ENCODE measurements around the gene MCTP1. TPM values are rescaled to one million over a fixed set of nuclear protein-coding genes. Genes with fewer than 3 reads are reported as not detected.
"Not testable (repeated sequence)": the region's sequence is repeated elsewhere in the genome, so short reads cannot be mapped to it uniquely, and the experiment has no call there.

MCTP1 gene
- total and polyA plus RNA-seq, 2 donors: 5.9 to 20.2 TPM

GRCh38 chr5:95152535-95152934 is 132.4 kb downstream of the MCTP1 start:
- 96% methylated on average over 2 of the region's 2 CpGs for WGBS
- Histone ChIP-seq H3K4me1 (ENCODE audit: control insufficient read depth in 2 of 2, insufficient read depth in 2 of 2, low read length in 2 of 2) (no peaks in the 10 kb centered on the region), H3K36me3 (ENCODE audit: control insufficient read depth in 2 of 2, insufficient read depth in 2 of 2, low read length in 1 of 2) (no peaks in the 10 kb centered on the region), H3K4me3 (ENCODE audit: low read length in 2 of 2) (no peak overlapping the region), H3K9me3 (ENCODE audit: control insufficient read depth in 2 of 2, insufficient read depth in 1 of 2, low read length in 1 of 2) (peaks cover 0 to 4% of the 10 kb centered on the region in 2 donors), H3K27ac (ENCODE audit: low read depth in 1 of 2, low read length in 1 of 2) (no peak overlapping the region), H3K27me3 (ENCODE audit: control insufficient read depth in 2 of 2, insufficient read depth in 1 of 2, low read length in 1 of 2) (no peaks in the 10 kb centered on the region)
- DNase-seq (ENCODE audit: low read depth in 6 of 9, low spot score in 9 of 9): no peak

- H3K4me1 ChIP-seq (ENCODE audit: control insufficient read depth in 2 of 2, insufficient read depth in 2 of 2, low read length in 2 of 2): no peaks in the 10 kb centered on the region
Measured at GRCh38 chr5:95152131-95152530, 132.8 kb downstream of the MCTP1 start.

GRCh38 chr5:95151694-95152093 is 133.2 kb downstream of the MCTP1 start:
- 98% methylated on average over 4 of the region's 4 CpGs for WGBS

More at GRCh38 chr5:95152131-95152530, 132.8 kb downstream of the MCTP1 start:
- peaks cover 0 to 4% of the 10 kb centered on the region in 2 donors for H3K9me3 ChIP-seq (ENCODE audit: control insufficient read depth in 2 of 2, insufficient read depth in 1 of 2, low read length in 1 of 2)
- DNase-seq (ENCODE audit: low read depth in 6 of 9, low spot score in 9 of 9): no peak
- no peak overlapping the region for H3K27ac ChIP-seq (ENCODE audit: low read depth in 1 of 2, low read length in 1 of 2)
- no peaks in the 10 kb centered on the region for H3K27me3 ChIP-seq (ENCODE audit: control insufficient read depth in 2 of 2, insufficient read depth in 1 of 2, low read length in 1 of 2)
- H3K36me3 ChIP-seq (ENCODE audit: control insufficient read depth in 2 of 2, insufficient read depth in 2 of 2, low read length in 1 of 2): no peaks in the 10 kb centered on the region
- H3K4me3 ChIP-seq (ENCODE audit: low read length in 2 of 2): no peak overlapping the region
- WGBS: 89% methylated on average over 1 of the region's 1 CpG

GRCh38 chr5:95149387-95149786 is 135.5 kb downstream of the MCTP1 start:
- DNase-seq (ENCODE audit: low read depth in 6 of 9, low spot score in 9 of 9): no peak
- Histone ChIP-seq H3K9me3 (ENCODE audit: control insufficient read depth in 2 of 2, insufficient read depth in 1 of 2, low read length in 1 of 2) (peaks cover 0 to 4% of the 10 kb centered on the region in 2 donors), H3K4me1 (ENCODE audit: control insufficient read depth in 2 of 2, insufficient read depth in 2 of 2, low read length in 2 of 2) (no peaks in the 10 kb centered on the region), H3K27me3 (ENCODE audit: control insufficient read depth in 2 of 2, insufficient read depth in 1 of 2, low read length in 1 of 2) (no peaks in the 10 kb centered on the region), H3K36me3 (ENCODE audit: control insufficient read depth in 2 of 2, insufficient read depth in 2 of 2, low read length in 1 of 2) (no peaks in the 10 kb centered on the region), H3K4me3 (ENCODE audit: low read length in 2 of 2) (no peak overlapping the region), H3K27ac (ENCODE audit: low read depth in 1 of 2, low read length in 1 of 2) (no peak overlapping the region)
- WGBS: 96% methylated on average over 4 of the region's 4 CpGs

More at GRCh38 chr5:95151694-95152093, 133.2 kb downstream of the MCTP1 start:
- H3K9me3 ChIP-seq (ENCODE audit: control insufficient read depth in 2 of 2, insufficient read depth in 1 of 2, low read length in 1 of 2): peaks cover 0 to 4% of the 10 kb centered on the region in 2 donors
- no peak for DNase-seq (ENCODE audit: low read depth in 6 of 9, low spot score in 9 of 9)
- no peak overlapping the region for H3K27ac ChIP-seq (ENCODE audit: low read depth in 1 of 2, low read length in 1 of 2)
- H3K27me3 ChIP-seq (ENCODE audit: control insufficient read depth in 2 of 2, insufficient read depth in 1 of 2, low read length in 1 of 2): no peaks in the 10 kb centered on the region
- no peaks in the 10 kb centered on the region for H3K36me3 ChIP-seq (ENCODE audit: control insufficient read depth in 2 of 2, insufficient read depth in 2 of 2, low read length in 1 of 2)
- H3K4me1 ChIP-seq (ENCODE audit: control insufficient read depth in 2 of 2, insufficient read depth in 2 of 2, low read length in 2 of 2): no peaks in the 10 kb centered on the region
- no peak overlapping the region for H3K4me3 ChIP-seq (ENCODE audit: low read length in 2 of 2)

GRCh38 chr5:95148453-95148852 is 136.4 kb downstream of the MCTP1 start:
- H3K27ac ChIP-seq (ENCODE audit: low read depth in 1 of 2, low read length in 1 of 2): no peak overlapping the region
- peaks cover 0 to 4% of the 10 kb centered on the region in 2 donors for H3K9me3 ChIP-seq (ENCODE audit: control insufficient read depth in 2 of 2, insufficient read depth in 1 of 2, low read length in 1 of 2)
- DNase-seq (ENCODE audit: low read depth in 6 of 9, low spot score in 9 of 9): no peak
- no peaks in the 10 kb centered on the region for H3K27me3 ChIP-seq (ENCODE audit: control insufficient read depth in 2 of 2, insufficient read depth in 1 of 2, low read length in 1 of 2)
- H3K4me3 ChIP-seq (ENCODE audit: low read length in 2 of 2): no peak overlapping the region
- no peaks in the 10 kb centered on the region for H3K36me3 ChIP-seq (ENCODE audit: control insufficient read depth in 2 of 2, insufficient read depth in 2 of 2, low read length in 1 of 2)
- no peaks in the 10 kb centered on the region for H3K4me1 ChIP-seq (ENCODE audit: control insufficient read depth in 2 of 2, insufficient read depth in 2 of 2, low read length in 2 of 2)

- not testable (repeated sequence) for H3K4me3 ChIP-seq (ENCODE audit: low read length in 2 of 2); H3K36me3 ChIP-seq (ENCODE audit: control insufficient read depth in 2 of 2, insufficient read depth in 2 of 2, low read length in 1 of 2); H3K27ac ChIP-seq (ENCODE audit: low read depth in 1 of 2, low read length in 1 of 2); H3K9me3 ChIP-seq (ENCODE audit: control insufficient read depth in 2 of 2, insufficient read depth in 1 of 2, low read length in 1 of 2); DNase-seq (ENCODE audit: low read depth in 6 of 9, low spot score in 9 of 9); H3K27me3 ChIP-seq (ENCODE audit: control insufficient read depth in 2 of 2, insufficient read depth in 1 of 2, low read length in 1 of 2); H3K4me1 ChIP-seq (ENCODE audit: control insufficient read depth in 2 of 2, insufficient read depth in 2 of 2, low read length in 2 of 2)
- WGBS: 97% methylated on average over 2 of the region's 2 CpGs
Measured at GRCh38 chr5:95143858-95144257, 141.0 kb downstream of the MCTP1 start.

GRCh38 chr5:95142145-95142544 is 142.7 kb downstream of the MCTP1 start:
- H3K27ac ChIP-seq (ENCODE audit: low read depth in 1 of 2, low read length in 1 of 2): no peak overlapping the region
- H3K27me3 ChIP-seq (ENCODE audit: control insufficient read depth in 2 of 2, insufficient read depth in 1 of 2, low read length in 1 of 2): no peaks in the 10 kb centered on the region
- 97% methylated on average over 3 of the region's 3 CpGs for WGBS
- H3K36me3 ChIP-seq (ENCODE audit: control insufficient read depth in 2 of 2, insufficient read depth in 2 of 2, low read length in 1 of 2): no peaks in the 10 kb centered on the region
- DNase-seq (ENCODE audit: low read depth in 6 of 9, low spot score in 9 of 9): no peak
- H3K4me3 ChIP-seq (ENCODE audit: low read length in 2 of 2): no peak overlapping the region
- H3K9me3 ChIP-seq (ENCODE audit: control insufficient read depth in 2 of 2, insufficient read depth in 1 of 2, low read length in 1 of 2): no peaks in the 10 kb centered on the region
- no peaks in the 10 kb centered on the region for H3K4me1 ChIP-seq (ENCODE audit: control insufficient read depth in 2 of 2, insufficient read depth in 2 of 2, low read length in 2 of 2)

GRCh38 chr5:95141141-95141540 is 143.8 kb downstream of the MCTP1 start:
- Histone ChIP-seq H3K4me3 (ENCODE audit: low read length in 2 of 2) (no peak overlapping the region), H3K27ac (ENCODE audit: low read depth in 1 of 2, low read length in 1 of 2) (no peak overlapping the region), H3K4me1 (ENCODE audit: control insufficient read depth in 2 of 2, insufficient read depth in 2 of 2, low read length in 2 of 2) (no peaks in the 10 kb centered on the region), H3K9me3 (ENCODE audit: control insufficient read depth in 2 of 2, insufficient read depth in 1 of 2, low read length in 1 of 2) (no peaks in the 10 kb centered on the region), H3K27me3 (ENCODE audit: control insufficient read depth in 2 of 2, insufficient read depth in 1 of 2, low read length in 1 of 2) (no peaks in the 10 kb centered on the region), H3K36me3 (ENCODE audit: control insufficient read depth in 2 of 2, insufficient read depth in 2 of 2, low read length in 1 of 2) (no peaks in the 10 kb centered on the region)
- DNase-seq (ENCODE audit: low read depth in 6 of 9, low spot score in 9 of 9): no peak
- 97% methylated on average over 3 of the region's 3 CpGs for WGBS

GRCh38 chr5:95134326-95134725 is 150.6 kb downstream of the MCTP1 start:
- no peaks in the 10 kb centered on the region for H3K4me1 ChIP-seq (ENCODE audit: control insufficient read depth in 2 of 2, insufficient read depth in 2 of 2, low read length in 2 of 2)
- H3K27me3 ChIP-seq (ENCODE audit: control insufficient read depth in 2 of 2, insufficient read depth in 1 of 2, low read length in 1 of 2): no peaks in the 10 kb centered on the region
- WGBS: 92% methylated on average over 3 of the region's 3 CpGs
- H3K27ac ChIP-seq (ENCODE audit: low read depth in 1 of 2, low read length in 1 of 2): no peak overlapping the region
- H3K9me3 ChIP-seq (ENCODE audit: control insufficient read depth in 2 of 2, insufficient read depth in 1 of 2, low read length in 1 of 2): no peaks in the 10 kb centered on the region
- no peak for DNase-seq (ENCODE audit: low read depth in 6 of 9, low spot score in 9 of 9)
- no peaks in the 10 kb centered on the region for H3K36me3 ChIP-seq (ENCODE audit: control insufficient read depth in 2 of 2, insufficient read depth in 2 of 2, low read length in 1 of 2)
- H3K4me3 ChIP-seq (ENCODE audit: low read length in 2 of 2): no peak overlapping the region

- Histone ChIP-seq H3K27me3 (ENCODE audit: control insufficient read depth in 2 of 2, insufficient read depth in 1 of 2, low read length in 1 of 2) (no peaks in the 10 kb centered on the region), H3K27ac (ENCODE audit: low read depth in 1 of 2, low read length in 1 of 2) (no peak overlapping the region), H3K4me3 (ENCODE audit: low read length in 2 of 2) (no peak overlapping the region), H3K4me1 (ENCODE audit: control insufficient read depth in 2 of 2, insufficient read depth in 2 of 2, low read length in 2 of 2) (no peaks in the 10 kb centered on the region), H3K9me3 (ENCODE audit: control insufficient read depth in 2 of 2, insufficient read depth in 1 of 2, low read length in 1 of 2) (no peaks in the 10 kb centered on the region), H3K36me3 (ENCODE audit: control insufficient read depth in 2 of 2, insufficient read depth in 2 of 2, low read length in 1 of 2) (no peaks in the 10 kb centered on the region)
- DNase-seq (ENCODE audit: low read depth in 6 of 9, low spot score in 9 of 9): no peak
- WGBS: 91% methylated on average over 1 of the region's 1 CpG
Measured at GRCh38 chr5:95132096-95132495, 152.8 kb downstream of the MCTP1 start.
